HCT116 (cell line): ENCODE data around the gene GRM8. TPM values are rescaled to one million over a fixed set of nuclear protein-coding genes. Genes with fewer than 3 reads are reported as not detected.

Experiments used
- ATAC-seq: fragments of 200-7000 bp; cut with Tn5 transposase; 2 replicates; pipeline ENCODE4 v1.9.1; 2020; ENCODE audit warnings: mild to moderate bottlenecking, moderate library complexity
- BruUV-seq: library from RNA; stranded (reverse); fragments of 400-500 nt; replicated peaks from 2 replicates; lab custom pipeline; 2021; lab: Mats Ljungman, UMichigan
- CTCF ChIA-PET: fragments of 300-600 bp; sonication (Branson Sonifier 250); formaldehyde crosslinking; loops from one replicate; lab custom pipeline; 2021; ENCODE audit warnings: antibody characterized with exemption; lab: Charles Lee
- POLR2A ChIA-PET: fragments of 300-600, 350-600 bp; sonication (Branson Sonifier 250); formaldehyde crosslinking; loops from one replicate; lab custom pipeline; 2021; ENCODE audit warnings: antibody characterized with exemption; lab: Charles Lee
- RAD21 ChIA-PET, 2 experiments: fragments of 300-600 bp; sonication (Branson Sonifier 250); formaldehyde crosslinking; loops; one replicate each; lab custom pipeline; 2023; ENCODE audit warnings: low total read pairs in 2 of 2; ENCODE audit not compliant: uncharacterized antibody in 2 of 2, unreplicated experiment in 2 of 2, low non-redundant PET in 1 of 2; lab: Charles Lee
- DNase-seq: peaks from one replicate; pipeline ENCODE4 v3.0.0-alpha.2; 2010; ENCODE audit warnings: low read depth, low spot score
- H2AFZ ChIP-seq: fragments of 200-600 bp; shearing (Covaris generic), sonication (generic); 2 replicates; pipeline ENCODE4 v1.6.1; 2017; ENCODE audit warnings: low read depth, mixed run types, mixed read lengths, antibody characterized with exemption, low read length; ENCODE audit not compliant: poor library complexity, severe bottlenecking
- H3K27ac ChIP-seq: 2 replicates; pipeline ENCODE4 v1.5.1; 2012; ENCODE audit warnings: low read depth, low read length
- H3K27me3 ChIP-seq: fragments of 200-600 bp; sonication (generic); 2 replicates; pipeline ENCODE4 v1.6.1; 2016; ENCODE audit warnings: mixed run types, low read length, mixed read lengths; ENCODE audit not compliant: insufficient read depth
- H3K36me3 ChIP-seq, 2 experiments: fragments of 200-500 bp in 1 of 2; fragments of 200-600 bp in 1 of 2; sonication (Bioruptor generic) in 1 of 2; sonication (generic) in 1 of 2; 2 replicates each; pipeline versions ENCODE4 v1.5.1 to v1.6.1; 2014 to 2016; ENCODE audit warnings: low read length in 2 of 2, inconsistent platforms in 1 of 2, mixed read lengths in 1 of 2, mixed run types in 1 of 2; ENCODE audit not compliant: insufficient read depth in 2 of 2, control insufficient read depth in 1 of 2
- H3K4me1 ChIP-seq, 2 experiments: fragments of 200-600 bp in 1 of 2; sonication (generic) in 1 of 2; 2 replicates each; pipeline versions ENCODE4 v1.5.1 to v1.6.1; 2012 to 2017; ENCODE audit warnings: low read length in 2 of 2, inconsistent platforms in 1 of 2, mild to moderate bottlenecking in 1 of 2, mixed read lengths in 1 of 2, mixed run types in 1 of 2, moderate library complexity in 1 of 2; ENCODE audit not compliant: insufficient read depth in 2 of 2, control insufficient read depth in 1 of 2
- H3K4me2 ChIP-seq: fragments of 200-600 bp; sonication (generic); 2 replicates; pipeline ENCODE4 v1.6.1; 2017; ENCODE audit warnings: mixed run types, low read length, mixed read lengths
- H3K4me3 ChIP-seq, 2 experiments: fragments of 200-600 bp in 1 of 2; sonication (generic) in 1 of 2; replicated peaks in 1 of 2; 2 replicates each; pipeline ENCODE4 v1.5.1; 2011 to 2016; ENCODE audit warnings: low read length in 2 of 2, control low read depth in 1 of 2, low read depth in 1 of 2, mild to moderate bottlenecking in 1 of 2, mixed read lengths in 1 of 2, mixed run types in 1 of 2
- H3K79me2 ChIP-seq: fragments of 200-600 bp; sonication (generic); 2 replicates; pipeline ENCODE4 v1.6.1; 2017; ENCODE audit warnings: mild to moderate bottlenecking, mixed run types, low read length, moderate library complexity, mixed read lengths; ENCODE audit not compliant: insufficient read depth
- H3K9ac ChIP-seq: fragments of 200-600 bp; sonication (generic); 2 replicates; pipeline ENCODE4 v1.6.1; 2016; ENCODE audit warnings: low read length, mixed read lengths
- H3K9me2 ChIP-seq: fragments of 200-600 bp; sonication (generic), shearing (Covaris generic); 2 replicates; pipeline ENCODE4 v1.6.1; 2017; ENCODE audit warnings: mixed run types, mild to moderate bottlenecking, moderate library complexity; ENCODE audit not compliant: insufficient read depth
- H3K9me3 ChIP-seq, 2 experiments: fragments of 200-500 bp in 1 of 2; fragments of 200-600 bp in 1 of 2; sonication (Bioruptor generic) in 1 of 2; sonication (generic) in 1 of 2; 2 replicates each; pipeline ENCODE4 v1.6.1; 2014 to 2017; ENCODE audit warnings: low read length in 2 of 2, mixed read lengths in 2 of 2, inconsistent platforms in 1 of 2, low read depth in 1 of 2, mild to moderate bottlenecking in 1 of 2, mixed run types in 1 of 2, moderate library complexity in 1 of 2; ENCODE audit not compliant: control insufficient read depth in 1 of 2, insufficient read depth in 1 of 2
- H4K20me1 ChIP-seq: fragments of 200-600 bp; sonication (generic), shearing (Covaris generic); 2 replicates; pipeline ENCODE4 v1.6.1; 2017; ENCODE audit warnings: mixed run types, mild to moderate bottlenecking, moderate library complexity; ENCODE audit not compliant: insufficient read depth
- ATF3 ChIP-seq: IDR thresholded peaks from 2 replicates; pipeline ENCODE4 v1.6.1; 2012
- CBX3 ChIP-seq: IDR thresholded peaks from 2 replicates; pipeline ENCODE4 v1.6.1; 2012; ENCODE audit warnings: low read depth
- CEBPB ChIP-seq: IDR thresholded peaks from 2 replicates; pipeline ENCODE4 v1.6.1; 2012; ENCODE audit warnings: low read depth
- CTCF ChIP-seq, 3 experiments: fragments of 200-600 bp in 1 of 3; sonication (generic) in 1 of 3; IDR thresholded peaks in 2 of 3; conservative IDR thresholded peaks in 1 of 3; 2 replicates each; pipeline ENCODE4 v1.5.1; 2012 to 2017; ENCODE audit warnings: low read depth in 2 of 3, low read length in 2 of 3, antibody characterized with exemption in 1 of 3, borderline replicate concordance in 1 of 3, control low read depth in 1 of 3, mild to moderate bottlenecking in 1 of 3, mixed read lengths in 1 of 3, mixed run types in 1 of 3, moderate library complexity in 1 of 3; ENCODE audit not compliant: insufficient read depth in 1 of 3
- EGR1 ChIP-seq: IDR thresholded peaks from 2 replicates; pipeline ENCODE4 v1.6.1; 2012; ENCODE audit warnings: low read depth
- ELF1 ChIP-seq: IDR thresholded peaks from 2 replicates; pipeline ENCODE4 v1.6.1; 2012; ENCODE audit warnings: low read depth, borderline replicate concordance
- EZH2 ChIP-seq: fragments of 200-600 bp; sonication (generic); IDR thresholded peaks from 2 replicates; pipeline ENCODE4 v1.6.1; 2017; ENCODE audit warnings: antibody characterized with exemption, mixed run types
- EZH2phosphoT487 ChIP-seq: fragments of 200-600 bp; IDR thresholded peaks from 2 replicates; pipeline ENCODE4 v1.6.1; 2018; ENCODE audit warnings: antibody characterized with exemption, borderline replicate concordance
- JUND ChIP-seq: IDR thresholded peaks from 2 replicates; pipeline ENCODE4 v1.6.1; 2012
- MAX ChIP-seq: IDR thresholded peaks from 2 replicates; pipeline ENCODE4 v1.6.1; 2012
- POLR2AphosphoS5 ChIP-seq: IDR thresholded peaks from 2 replicates; pipeline ENCODE4 v1.6.1; 2011; ENCODE audit warnings: mild to moderate bottlenecking, low read depth, low read length, moderate library complexity
- RAD21 ChIP-seq: IDR thresholded peaks from 2 replicates; pipeline ENCODE4 v1.6.1; 2012; ENCODE audit warnings: low read depth, mild to moderate bottlenecking
- REST ChIP-seq: IDR thresholded peaks from 2 replicates; pipeline ENCODE4 v1.6.1; 2012; ENCODE audit warnings: low read depth
- SIN3A ChIP-seq: IDR thresholded peaks from 2 replicates; pipeline ENCODE4 v1.6.1; 2012; ENCODE audit warnings: low read depth
- SP1 ChIP-seq: IDR thresholded peaks from 2 replicates; pipeline ENCODE4 v1.6.1; 2012; ENCODE audit warnings: low read depth
- SRF ChIP-seq: IDR thresholded peaks from 2 replicates; pipeline ENCODE4 v1.6.1; 2012; ENCODE audit warnings: low read depth
- TCF7L2 ChIP-seq: IDR thresholded peaks from 2 replicates; pipeline ENCODE4 v1.7.0; 2011; ENCODE audit warnings: borderline replicate concordance, inconsistent platforms; ENCODE audit not compliant: insufficient read depth, insufficient read length; ENCODE audit errors: extremely low read depth
- YY1 ChIP-seq: IDR thresholded peaks from 2 replicates; pipeline ENCODE4 v1.6.1; 2011; ENCODE audit warnings: low read length, low read depth, moderate library complexity, mild to moderate bottlenecking; ENCODE audit not compliant: insufficient replicate concordance; ENCODE audit errors: extremely low read depth
- ZBTB33 ChIP-seq: IDR thresholded peaks from 2 replicates; pipeline ENCODE4 v1.6.1; 2011; ENCODE audit warnings: mild to moderate bottlenecking, low read length, moderate library complexity; ENCODE audit not compliant: insufficient replicate concordance; ENCODE audit errors: extremely low read depth
- ZFX ChIP-seq: fragments of 450-650 bp; IDR thresholded peaks from 2 replicates; pipeline ENCODE4 v1.6.1; 2017
- intact Hi-C: fragments of 100-400 bp; cut with micrococcal nuclease; formaldehyde crosslinking; loops from 2 replicates; pipeline ENCODE4 v1.10.0; 2022
- total RNA-seq: library from RNA; stranded (reverse); gene quantifications from one replicate; pipeline ENCODE4 v1.2.1, GENCODE V29; 2021; ENCODE audit not compliant: unreplicated experiment

Gene GRM8
- total RNA-seq, 1 experiment from 2014 or later: 0.05 TPM

- no peak overlapping the region for H3K4me3 ChIP-seq
- ChIA-PET CTCF (no interaction called here), POLR2A (no interaction called here), RAD21 (no interaction called here)
- H4K20me1 ChIP-seq: no peaks in the 10 kb centered on the region
- no peaks in the 10 kb centered on the region for H3K4me1 ChIP-seq
- H3K9me3 ChIP-seq: no peaks in the 10 kb centered on the region
- no peak overlapping the region for H3K27ac ChIP-seq
- H3K79me2 ChIP-seq: no peaks in the 10 kb centered on the region
- no peak for ATAC-seq
- no peak overlapping the region for H3K9ac ChIP-seq
- BruUV-seq: no TSS peak
- H2AFZ ChIP-seq: no peak overlapping the region
- H3K36me3 ChIP-seq: no peaks in the 10 kb centered on the region
- no peaks in the 10 kb centered on the region for H3K9me2 ChIP-seq
- no peak for TF ChIP-seq MAX
- no peak for TF ChIP-seq SP1
- no peak for TF ChIP-seq SRF
- no peak for TF ChIP-seq JUND
- TF ChIP-seq ZBTB33: no peak
- no peak for TF ChIP-seq EGR1
- TF ChIP-seq RAD21: no peak
- TF ChIP-seq EZH2: no peak
- no peak for TF ChIP-seq YY1
- TF ChIP-seq ATF3: no peak
- TF ChIP-seq CEBPB: no peak
- TF ChIP-seq ELF1: no peak
- no peak for TF ChIP-seq CTCF (IDR thresholded peaks at IDR 0.05 in 2 of 3, conservative IDR thresholded peaks at IDR 0.05 in 1 of 3; ENCODE audit: borderline replicate concordance in 1 of 3, insufficient read depth in 1 of 3, low read depth in 2 of 3, low read length in 2 of 3)
- TF ChIP-seq POLR2AphosphoS5: no peak
- TF ChIP-seq TCF7L2: no peak
- TF ChIP-seq REST: no peak
- TF ChIP-seq ZFX: no peak
- no peak for TF ChIP-seq EZH2phosphoT487
- TF ChIP-seq SIN3A: no peak
- no peak for TF ChIP-seq CBX3
- TF ChIP-seq, all 23 proteins: peak for 0
- intact Hi-C loops: no loop called here
- Histone ChIP-seq H3K27me3 (peaks cover 21% of the 10 kb centered on the region), H3K4me2 (no peak overlapping the region)
- DNase-seq: no peak
These were observed 212.7 kb downstream of the GRM8 start for GRCh38 chr7:127040042-127040441.
